Neural crest cell (in vitro differentiated cells): ENCODE measurements around the gene SYNM. TPM values are rescaled to one million over a fixed set of nuclear protein-coding genes. Genes with fewer than 3 reads are reported as not detected.
"Not testable (repeated sequence)": the region's sequence is repeated elsewhere in the genome, so short reads cannot be mapped to it uniquely, and the experiment has no call there.

Experiments
- DNase-seq: peaks from one replicate; pipeline ENCODE4 v3.0.0; 2021; ENCODE audit warnings: low read depth, mixed read lengths, low spot score
- H3K27ac Mint-ChIP-seq: one replicate; pipeline ENCODE4 v1.8.0; 2021; ENCODE audit warnings: mild to moderate bottlenecking, mixed read lengths; ENCODE audit not compliant: unreplicated experiment
- H3K27me3 Mint-ChIP-seq: 2 replicates; pipeline ENCODE4 v1.8.0; 2021; ENCODE audit warnings: low read depth, mild to moderate bottlenecking, mixed read lengths
- H3K36me3 Mint-ChIP-seq: 2 replicates; pipeline ENCODE4 v1.8.0; 2021; ENCODE audit warnings: low read depth, mild to moderate bottlenecking, mixed read lengths
- H3K4me1 Mint-ChIP-seq: 2 replicates; pipeline ENCODE4 v1.8.0; 2021; ENCODE audit warnings: mixed read lengths
- H3K4me3 Mint-ChIP-seq: one replicate; pipeline ENCODE4 v1.8.0; 2021; ENCODE audit warnings: mild to moderate bottlenecking, mixed read lengths
- H3K9me3 Mint-ChIP-seq: 2 replicates; pipeline ENCODE4 v1.8.0; 2021; ENCODE audit warnings: mixed read lengths
- total RNA-seq: library from RNA; stranded (reverse); gene quantifications from 2 replicates; pipeline ENCODE4 v1.2.1, GENCODE V29; 2021
- TF ChIP-seq, protein P1 (sequence below): fragments of 200-600 bp; sonication (generic); conservative IDR thresholded peaks from 2 replicates; pipeline ENCODE4 v1.5.0; 2021; ENCODE audit warnings: antibody characterized with exemption, mild to moderate bottlenecking

Gene SYNM
- total RNA-seq, 1 donor from 2014 or later = 3.1 TPM

DNA sequence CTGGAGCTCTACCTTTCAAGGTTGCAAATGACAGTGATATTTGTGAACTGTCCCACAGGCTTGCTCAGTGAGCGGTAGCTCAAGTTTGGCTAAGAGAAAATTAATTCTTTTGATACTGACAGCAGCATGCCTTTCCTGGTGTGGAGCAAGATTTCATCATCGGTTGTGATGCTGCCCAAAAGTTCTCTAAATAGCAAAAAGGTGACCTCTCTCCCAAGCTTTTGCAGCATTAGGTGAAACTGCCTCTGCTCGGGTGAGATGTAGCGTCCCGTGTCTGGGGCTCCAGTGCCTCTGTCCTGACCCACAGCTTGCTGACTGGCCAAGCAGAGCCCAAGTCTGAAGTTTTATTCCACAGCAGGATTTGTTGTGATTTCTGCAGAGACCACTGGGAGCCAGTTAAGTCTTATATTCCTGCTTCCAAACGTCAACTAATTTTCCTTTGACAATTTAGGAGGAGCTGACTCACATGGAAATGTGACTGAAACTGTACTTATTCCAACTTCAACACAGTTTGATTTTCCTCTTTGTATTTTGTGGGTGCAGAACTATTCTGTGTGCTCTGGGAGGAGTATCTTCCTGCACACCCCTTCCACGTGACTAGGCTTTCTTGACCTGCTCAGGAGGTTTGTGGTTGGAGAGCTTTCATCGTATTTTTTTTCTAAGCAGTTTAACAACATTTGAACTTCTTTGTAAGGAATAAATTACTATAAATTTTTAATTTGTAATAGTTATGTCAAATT, 5.9 kb downstream of the SYNM start:
- no peaks in the 10 kb centered on the region for H3K9me3 Mint-ChIP-seq
- no peaks in the 10 kb centered on the region for H3K36me3 Mint-ChIP-seq
- H3K4me3 Mint-ChIP-seq = no peak overlapping the region
- no peak for DNase-seq
- peaks cover 6% of the 10 kb centered on the region for H3K4me1 Mint-ChIP-seq
- H3K27me3 Mint-ChIP-seq = peaks cover 25% of the 10 kb centered on the region
- TF ChIP-seq, protein P1, sequence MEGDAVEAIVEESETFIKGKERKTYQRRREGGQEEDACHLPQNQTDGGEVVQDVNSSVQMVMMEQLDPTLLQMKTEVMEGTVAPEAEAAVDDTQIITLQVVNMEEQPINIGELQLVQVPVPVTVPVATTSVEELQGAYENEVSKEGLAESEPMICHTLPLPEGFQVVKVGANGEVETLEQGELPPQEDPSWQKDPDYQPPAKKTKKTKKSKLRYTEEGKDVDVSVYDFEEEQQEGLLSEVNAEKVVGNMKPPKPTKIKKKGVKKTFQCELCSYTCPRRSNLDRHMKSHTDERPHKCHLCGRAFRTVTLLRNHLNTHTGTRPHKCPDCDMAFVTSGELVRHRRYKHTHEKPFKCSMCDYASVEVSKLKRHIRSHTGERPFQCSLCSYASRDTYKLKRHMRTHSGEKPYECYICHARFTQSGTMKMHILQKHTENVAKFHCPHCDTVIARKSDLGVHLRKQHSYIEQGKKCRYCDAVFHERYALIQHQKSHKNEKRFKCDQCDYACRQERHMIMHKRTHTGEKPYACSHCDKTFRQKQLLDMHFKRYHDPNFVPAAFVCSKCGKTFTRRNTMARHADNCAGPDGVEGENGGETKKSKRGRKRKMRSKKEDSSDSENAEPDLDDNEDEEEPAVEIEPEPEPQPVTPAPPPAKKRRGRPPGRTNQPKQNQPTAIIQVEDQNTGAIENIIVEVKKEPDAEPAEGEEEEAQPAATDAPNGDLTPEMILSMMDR = no peak
- no peak overlapping the region for H3K27ac Mint-ChIP-seq

DNA sequence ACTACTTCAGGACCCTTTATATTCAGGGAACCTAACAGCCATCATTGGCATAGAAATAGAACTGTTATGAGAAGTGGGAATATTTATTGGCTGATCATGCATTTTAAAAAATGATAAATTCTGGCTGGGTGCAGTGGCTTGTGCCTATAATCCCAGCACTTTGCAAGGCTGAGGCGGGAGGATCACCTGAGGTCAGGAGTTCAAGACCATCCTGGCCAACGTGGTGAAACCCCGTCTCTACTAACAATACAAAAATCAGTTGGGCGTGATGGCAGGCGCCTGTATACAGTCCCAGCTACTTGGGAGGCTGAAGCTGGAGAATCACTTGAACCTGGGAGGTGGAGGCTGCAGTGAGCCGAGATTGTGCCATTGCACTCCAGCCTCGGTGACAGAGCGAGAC, 6.8 kb downstream of the SYNM start:
- not testable (repeated sequence) for H3K4me1 Mint-ChIP-seq, H3K36me3 Mint-ChIP-seq, H3K4me3 Mint-ChIP-seq, H3K9me3 Mint-ChIP-seq, H3K27ac Mint-ChIP-seq, DNase-seq
- H3K27me3 Mint-ChIP-seq = peaks cover 18% of the 10 kb centered on the region

DNA sequence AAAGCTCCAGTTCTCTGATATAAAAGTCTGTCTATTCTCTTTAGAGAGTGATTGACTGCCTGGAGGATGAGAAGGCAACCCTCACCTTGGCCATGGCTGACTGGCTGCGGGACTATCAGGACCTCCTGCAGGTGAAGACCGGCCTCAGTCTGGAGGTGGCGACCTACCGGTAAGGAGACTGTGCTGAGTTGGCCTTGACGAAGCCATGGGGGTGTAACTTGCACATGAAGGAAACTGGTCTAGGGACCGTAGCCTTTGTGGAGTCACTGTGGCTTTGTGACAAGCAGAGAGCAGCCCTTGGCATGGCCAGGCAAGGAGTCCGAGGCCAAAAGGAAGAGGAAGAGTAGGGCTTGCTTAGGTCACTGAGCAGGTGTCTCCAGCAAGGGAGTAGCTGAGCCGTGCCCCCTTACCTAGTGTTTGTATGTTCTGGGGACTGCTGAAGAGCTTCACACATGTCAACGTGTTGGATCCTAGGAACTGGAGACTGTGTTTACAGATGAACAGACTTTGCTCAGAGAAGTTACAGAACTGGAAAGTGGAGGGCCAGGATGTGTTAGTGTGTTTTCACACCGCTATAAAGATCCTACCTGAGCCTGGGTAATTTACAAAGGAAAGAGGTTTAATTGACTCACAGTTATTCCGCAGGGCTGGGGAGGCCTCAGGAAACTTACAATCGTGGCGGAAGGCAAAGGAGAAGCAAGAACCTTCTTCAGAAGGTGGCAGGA, 8.8 kb downstream of the SYNM start:
- H3K36me3 Mint-ChIP-seq = peaks cover 4% of the 10 kb centered on the region
- peaks cover 3% of the 10 kb centered on the region for H3K27me3 Mint-ChIP-seq
- no peak overlapping the region for H3K4me3 Mint-ChIP-seq
- TF ChIP-seq, protein P1 = no peak
- H3K27ac Mint-ChIP-seq = no peak overlapping the region
- no peak for DNase-seq
- H3K9me3 Mint-ChIP-seq = no peaks in the 10 kb centered on the region
- H3K4me1 Mint-ChIP-seq = peaks cover 6% of the 10 kb centered on the region

DNA sequence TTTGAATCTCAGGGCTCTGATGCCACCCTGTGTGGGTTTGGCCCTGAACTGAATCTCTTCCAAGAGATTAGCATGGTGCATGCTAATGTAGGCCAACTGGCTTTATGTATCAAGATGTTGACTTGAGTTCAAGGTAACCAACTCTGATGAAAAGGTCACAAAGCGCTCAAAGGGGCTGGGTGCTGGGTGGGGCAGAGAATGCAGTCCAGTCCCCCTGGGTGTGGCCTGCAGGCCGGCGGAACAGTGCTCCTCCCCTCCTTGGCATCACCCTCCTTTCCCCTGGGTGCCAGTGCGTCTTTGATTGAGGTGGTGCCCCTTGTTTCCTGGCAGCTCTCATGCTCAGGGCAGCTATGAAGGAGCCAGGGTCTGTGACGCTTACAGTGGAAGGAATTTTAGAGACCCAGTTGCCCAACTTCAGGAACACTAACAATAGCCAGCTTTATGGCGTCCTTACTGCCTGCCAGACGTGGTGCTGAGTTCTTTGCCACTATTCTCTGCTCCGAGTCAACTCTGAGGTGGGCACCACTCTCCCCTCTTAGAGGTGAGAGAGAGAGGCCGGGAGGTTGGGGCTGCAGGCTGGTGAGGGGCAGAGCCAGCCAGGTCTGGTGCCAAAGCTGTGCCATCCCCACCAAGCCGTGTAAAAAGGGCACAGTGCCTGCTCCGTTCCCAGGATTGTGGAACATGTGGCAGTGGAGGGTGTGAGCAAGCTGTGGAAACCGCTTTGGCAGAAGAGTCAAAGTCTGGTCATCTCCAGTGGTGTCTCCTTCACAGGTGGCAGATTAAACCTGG, 9.8 kb downstream of the SYNM start:
- TF ChIP-seq, protein P1 = no peak
- H3K4me3 Mint-ChIP-seq = no peak overlapping the region
- DNase-seq = no peak
- H3K27ac Mint-ChIP-seq = no peak overlapping the region
- no peaks in the 10 kb centered on the region for H3K9me3 Mint-ChIP-seq
- peaks cover 4% of the 10 kb centered on the region for H3K36me3 Mint-ChIP-seq
- H3K27me3 Mint-ChIP-seq = no peaks in the 10 kb centered on the region
- H3K4me1 Mint-ChIP-seq = peaks cover 3% of the 10 kb centered on the region

DNA sequence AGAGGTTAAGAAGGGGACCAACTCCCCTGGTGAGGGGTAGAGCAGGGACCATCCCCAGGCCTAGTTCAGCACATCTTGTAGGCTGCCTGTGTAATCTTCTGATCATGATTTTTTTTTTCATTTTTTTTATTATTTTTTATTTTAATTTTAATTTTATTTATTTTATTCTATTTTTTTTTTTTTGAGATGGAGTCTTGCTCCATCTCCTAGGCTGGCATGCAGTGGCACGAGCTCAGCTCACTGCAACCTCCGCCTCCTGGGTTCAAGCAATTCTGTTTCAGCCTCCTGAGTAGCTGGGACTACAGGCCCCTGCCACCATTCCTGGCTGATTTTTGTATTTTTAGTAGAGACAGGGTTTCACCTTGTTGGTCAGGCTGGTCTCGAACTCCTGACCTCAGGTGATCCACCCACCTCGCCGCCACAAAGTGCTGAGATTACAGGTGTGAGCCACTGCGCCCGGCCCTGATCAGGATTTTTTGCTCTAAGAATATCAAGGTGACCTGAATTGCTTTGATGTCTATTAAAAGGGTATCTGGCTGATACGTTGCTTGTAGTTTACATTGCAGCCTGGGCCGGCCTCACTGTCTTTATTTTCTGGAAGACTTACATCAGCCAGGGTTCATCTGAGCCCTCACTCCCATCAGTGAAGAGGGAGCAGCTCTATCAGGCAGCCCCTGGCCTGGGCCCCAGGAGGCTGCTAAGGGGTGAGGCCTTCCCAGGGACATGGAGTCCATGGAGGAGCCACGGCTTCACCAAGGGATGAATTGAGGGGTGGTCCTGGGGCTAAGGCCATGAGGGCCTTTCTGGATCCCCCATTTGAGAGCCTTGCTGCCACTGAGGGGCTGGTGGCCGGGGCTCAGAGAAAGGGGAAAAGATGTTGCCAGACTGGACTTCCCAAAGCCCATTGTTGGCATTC, 10.7 kb downstream of the SYNM start:
- Mint-ChIP-seq H3K9me3 (no peaks in the 10 kb centered on the region), H3K4me3 (no peak overlapping the region), H3K4me1 (no peaks in the 10 kb centered on the region), H3K36me3 (peaks cover 4% of the 10 kb centered on the region), H3K27ac (no peak overlapping the region), H3K27me3 (no peaks in the 10 kb centered on the region)
- DNase-seq = no peak
- TF ChIP-seq, protein P1 = no peak
